Measurements from ENCODE around the gene LRRTM4.

- TF ChIP-seq POLR2AphosphoS5 (IDR thresholded peaks at IDR 0.05; ENCODE audit: low read depth, low read length) (no peak), REST (IDR thresholded peaks at IDR 0.05; ENCODE audit: low read depth, low read length) (no peak), EP300 (IDR thresholded peaks at IDR 0.05; ENCODE audit: borderline replicate concordance in 1 of 2, low read depth in 1 of 2, low read length in 1 of 2) (no peak), JUND (IDR thresholded peaks at IDR 0.05) (no peak), RCOR1 (IDR thresholded peaks at IDR 0.05; ENCODE audit: low read length) (no peak), ELF1 (IDR thresholded peaks at IDR 0.05) (no peak), CTCF (IDR thresholded peaks at IDR 0.05) (no peak), TAF1 (IDR thresholded peaks at IDR 0.05; ENCODE audit: borderline replicate concordance, low read depth, low read length) (no peak), USF2 (IDR thresholded peaks at IDR 0.05; ENCODE audit: borderline replicate concordance, low read depth, low read length) (no peak), ZBTB33 (IDR thresholded peaks at IDR 0.05; ENCODE audit: borderline replicate concordance, low read depth) (no peak), SMC3 (IDR thresholded peaks at IDR 0.05; ENCODE audit: low read depth, low read length) (no peak), FOXJ3 (CRISPR knock-in tag; IDR thresholded peaks at IDR 0.05) (no peak)
These were observed 417.2 kb downstream of the LRRTM4 start for GRCh38 chr2:77105008-77105407.

Data from SK-N-SH (cell line).